RPMI7951 (cell line): ENCODE results near the gene MPZL2. TPM values are rescaled to one million over a fixed set of nuclear protein-coding genes. Genes with fewer than 3 reads are reported as not detected.

Source experiments
- DNase-seq: peaks from one replicate; pipeline ENCODE4 v3.0.0-alpha.2; 2012; ENCODE audit warnings: low read depth
- total RNA-seq: library from RNA; depleted of rRNA; stranded (reverse); fragments of >200 nt; shearing (Covaris generic); gene quantifications from 2 replicates; pipeline ENCODE4 v1.2.3, GENCODE V29; 2014

Gene MPZL2
- total RNA-seq, 1 experiment from 2014 or later, result 0.72 TPM

GRCh38 chr11:118283756-118284350 lies 19.8 kb upstream of the MPZL2 start:
- no peak for DNase-seq

GRCh38 chr11:118283037-118283636 lies 19.0 kb upstream of the MPZL2 start:
- no peak for DNase-seq

- DNase-seq, result no peak
Observed at GRCh38 chr11:118282606-118283005, 18.5 kb upstream of the MPZL2 start.

GRCh38 chr11:118281284-118281683 lies 17.2 kb upstream of the MPZL2 start:
- DNase-seq, result no peak

GRCh38 chr11:118277312-118277711 lies 13.2 kb upstream of the MPZL2 start:
- peak; percentile 20 for DNase-seq

- no peak for DNase-seq
Observed at GRCh38 chr11:118276422-118276821, 12.3 kb upstream of the MPZL2 start.

GRCh38 chr11:118275176-118275575 lies 11.1 kb upstream of the MPZL2 start:
- DNase-seq, result peak; percentile 53

GRCh38 chr11:118274186-118274585 lies 10.1 kb upstream of the MPZL2 start:
- no peak for DNase-seq

- DNase-seq, result no peak
Observed at GRCh38 chr11:118272001-118272400, 7.9 kb upstream of the MPZL2 start.

GRCh38 chr11:118267486-118267885 lies 3.4 kb upstream of the MPZL2 start:
- no peak for DNase-seq

- DNase-seq, result no peak
Observed at GRCh38 chr11:118265954-118266353, 1.9 kb upstream of the MPZL2 start.

GRCh38 chr11:118264569-118265465 lies 720 bp upstream of the MPZL2 start:
- no peak for DNase-seq

- no peak for DNase-seq
Observed at GRCh38 chr11:118263112-118263511, 985 bp downstream of the MPZL2 start.

- DNase-seq, result no peak
Observed at GRCh38 chr11:118260353-118260752, 3.7 kb downstream of the MPZL2 start.

- DNase-seq, result no peak
Observed at GRCh38 chr11:118259138-118259537, 5.0 kb downstream of the MPZL2 start.

GRCh38 chr11:118258410-118258809 lies 5.7 kb downstream of the MPZL2 start:
- no peak for DNase-seq

- DNase-seq, result no peak
Observed at GRCh38 chr11:118252688-118253087, 11.4 kb downstream of the MPZL2 start.

GRCh38 chr11:118251858-118252652 lies 12.0 kb downstream of the MPZL2 start, which contains the start of gene MPZL3:
Gene MPZL3, minus strand, starts transcription at chr11:118252365. Its CDS starts 71 bp downstream, at chr11:118252294.
- peak; percentile 67 for DNase-seq

- DNase-seq, result no peak
Observed at GRCh38 chr11:118247041-118247440, 17.1 kb downstream of the MPZL2 start.

- DNase-seq, result no peak
Observed at GRCh38 chr11:118245936-118246562, 18.0 kb downstream of the MPZL2 start.

GRCh38 chr11:118243993-118244762 lies 19.9 kb downstream of the MPZL2 start:
- no peak for DNase-seq
